Left lung (tissue), 10 donors: Measurements from ENCODE around the gene TSR3. TPM values are rescaled to one million over a fixed set of nuclear protein-coding genes. Genes with fewer than 3 reads are reported as not detected.

ENCODE experiments used
- ATAC-seq: fragments of 200-7000 bp; cut with Tn5 transposase; one replicate; pipeline ENCODE4 v1.9.1; 2020; ENCODE audit warnings: moderate library complexity
- DNase-seq, 4 donors: peaks; one replicate each; pipeline ENCODE4 v3.0.0-alpha.2; 2013 to 2020
- H3K27ac ChIP-seq, 2 donors: fragments of 200-600 bp; sonication (generic) in 1 of 2; one replicate each; pipeline versions ENCODE4 v1.5.0 to v1.8.0; 2020 to 2021
- H3K27me3 ChIP-seq, 2 donors: fragments of 200-600 bp; sonication (generic) in 1 of 2; one replicate each; pipeline versions ENCODE4 v1.5.0 to v1.8.0; 2020 to 2021
- H3K36me3 ChIP-seq, 2 donors: fragments of 200-600 bp; sonication (generic) in 1 of 2; one replicate each; pipeline versions ENCODE4 v1.5.0 to v1.8.0; 2020 to 2021
- H3K4me1 ChIP-seq, 2 donors: fragments of 200-600 bp; one replicate each; pipeline ENCODE4 v1.8.0; 2021
- H3K4me3 ChIP-seq, 2 donors: fragments of 200-600 bp; sonication (generic) in 1 of 2; one replicate each; pipeline versions ENCODE4 v1.5.0 to v1.8.0; 2020 to 2021; ENCODE audit warnings: mild to moderate bottlenecking in 1 of 2
- H3K9me3 ChIP-seq, 2 donors: fragments of 200-600 bp; sonication (generic) in 1 of 2; one replicate each; pipeline versions ENCODE4 v1.5.0 to v1.8.0; 2020 to 2021
- intact Hi-C, 2 donors: fragments of 100-400 bp; cut with DNase I; formaldehyde crosslinking; loops; one replicate each; pipeline versions ENCODE4 v1.11.2 to v1.14.2; 2022
- polyA plus RNA-seq, 6 donors: library from polyadenylated mRNA; unstranded; fragments of 120-200 nt; gene quantifications; one replicate each; pipeline ENCODE4 v1.2.1, GENCODE V29; 2013; ENCODE audit not compliant: insufficient read length in 6 of 6
- total RNA-seq, 2 donors: library from RNA; stranded (reverse); fragmentation: NEBNext Ultra II Directional; extraction: Animal tissue kit (Norgen Biotek cat#: 25700); gene quantifications; one replicate each; pipeline ENCODE4 v1.2.1, GENCODE V29; 2021
- TF ChIP-seq, protein P1 (sequence below), 2 donors: fragments of 200-600 bp; sonication (generic) in 1 of 2; IDR thresholded peaks; one replicate each; pipeline versions ENCODE4 v1.5.0 to v1.8.0; 2021; ENCODE audit warnings: antibody characterized with exemption in 2 of 2
- donor health status: DM: no; HTN: yes; CAD: no.
- donor health status: DM: no; HTN: no; CAD: no.

Gene TSR3
- total and polyA plus RNA-seq, 8 donors, result 33.6 to 57.0 (median 45.9) TPM

DNA sequence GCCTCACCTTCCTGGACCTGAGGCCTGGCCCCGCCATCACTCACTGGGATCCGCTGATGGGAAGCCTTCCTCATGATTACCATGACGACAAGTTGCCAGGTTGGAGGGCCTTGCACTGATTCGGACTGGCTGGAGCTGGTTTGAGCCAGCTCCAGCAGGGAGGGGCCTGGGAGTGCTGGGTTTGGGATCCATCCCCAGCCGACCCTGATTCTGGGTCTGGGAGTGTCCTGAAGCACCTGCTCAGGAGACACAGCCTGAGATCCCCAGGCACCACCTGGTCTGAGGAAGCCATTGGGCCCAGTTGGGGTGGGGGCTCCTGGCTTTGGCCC is 24.1 kb downstream of the TSR3 start:
- Histone ChIP-seq H3K4me3 (no peak overlapping the region), H3K9me3 (peaks cover 0 to 9% of the 10 kb centered on the region in 2 donors), H3K36me3 (peaks cover 0 to 50% of the 10 kb centered on the region in 2 donors), H3K4me1 (peaks cover 0 to 16% of the 10 kb centered on the region in 2 donors), H3K27ac (no peak overlapping the region), H3K27me3 (peaks cover 8 to 22% of the 10 kb centered on the region in 2 donors)
- TF ChIP-seq, protein P1, sequence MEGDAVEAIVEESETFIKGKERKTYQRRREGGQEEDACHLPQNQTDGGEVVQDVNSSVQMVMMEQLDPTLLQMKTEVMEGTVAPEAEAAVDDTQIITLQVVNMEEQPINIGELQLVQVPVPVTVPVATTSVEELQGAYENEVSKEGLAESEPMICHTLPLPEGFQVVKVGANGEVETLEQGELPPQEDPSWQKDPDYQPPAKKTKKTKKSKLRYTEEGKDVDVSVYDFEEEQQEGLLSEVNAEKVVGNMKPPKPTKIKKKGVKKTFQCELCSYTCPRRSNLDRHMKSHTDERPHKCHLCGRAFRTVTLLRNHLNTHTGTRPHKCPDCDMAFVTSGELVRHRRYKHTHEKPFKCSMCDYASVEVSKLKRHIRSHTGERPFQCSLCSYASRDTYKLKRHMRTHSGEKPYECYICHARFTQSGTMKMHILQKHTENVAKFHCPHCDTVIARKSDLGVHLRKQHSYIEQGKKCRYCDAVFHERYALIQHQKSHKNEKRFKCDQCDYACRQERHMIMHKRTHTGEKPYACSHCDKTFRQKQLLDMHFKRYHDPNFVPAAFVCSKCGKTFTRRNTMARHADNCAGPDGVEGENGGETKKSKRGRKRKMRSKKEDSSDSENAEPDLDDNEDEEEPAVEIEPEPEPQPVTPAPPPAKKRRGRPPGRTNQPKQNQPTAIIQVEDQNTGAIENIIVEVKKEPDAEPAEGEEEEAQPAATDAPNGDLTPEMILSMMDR (IDR thresholded peaks at IDR 0.05), result no peak
- ATAC-seq, result no peak
- intact Hi-C loops, result no loop called here
- DNase-seq, result no peak

DNA sequence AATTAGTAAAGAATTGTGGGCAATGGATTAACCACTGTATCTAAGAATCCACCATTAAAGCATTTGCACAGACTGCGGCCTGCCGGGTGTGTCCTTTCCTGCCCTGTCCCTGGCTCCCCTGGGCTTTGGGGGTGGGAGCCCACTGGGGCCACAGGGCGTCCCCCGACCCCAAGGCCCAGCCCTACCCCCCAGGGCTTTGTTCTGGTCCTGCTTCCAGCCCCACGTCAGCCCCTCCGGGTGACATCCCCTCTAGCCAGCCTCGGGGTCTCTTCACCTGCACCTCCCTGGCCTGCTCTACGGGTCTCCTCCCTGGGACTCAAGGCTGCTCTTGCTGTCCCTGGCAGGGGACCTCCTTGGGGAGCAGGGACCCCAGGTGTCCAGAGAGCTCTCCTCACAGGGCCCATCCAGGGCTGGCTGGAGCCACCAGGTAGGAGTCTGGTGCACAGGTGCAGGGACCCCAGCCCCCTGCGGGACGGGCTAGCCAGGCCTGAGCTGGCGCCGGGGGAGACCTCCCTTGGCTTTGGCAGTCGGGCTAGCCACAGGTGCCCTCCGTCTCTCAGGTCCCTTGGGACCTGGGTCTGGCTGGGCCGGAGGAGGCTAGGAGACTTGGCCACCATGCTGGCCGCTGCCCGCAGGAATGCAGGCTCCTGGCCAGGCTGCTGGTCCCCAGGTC is 24.6 kb downstream of the TSR3 start:
- ATAC-seq (no peak), DNase-seq (no peak)
- Histone ChIP-seq H3K36me3 (peaks cover 0 to 55% of the 10 kb centered on the region in 2 donors), H3K4me1 (peaks cover 0 to 11% of the 10 kb centered on the region in 2 donors), H3K9me3 (peaks cover 0 to 9% of the 10 kb centered on the region in 2 donors), H3K4me3 (no peak overlapping the region), H3K27me3 (peaks cover 3 to 17% of the 10 kb centered on the region in 2 donors), H3K27ac (no peak overlapping the region)
- TF ChIP-seq, protein P1 (IDR thresholded peaks at IDR 0.05), result no peak
- intact Hi-C loops, result no loop called here

DNA sequence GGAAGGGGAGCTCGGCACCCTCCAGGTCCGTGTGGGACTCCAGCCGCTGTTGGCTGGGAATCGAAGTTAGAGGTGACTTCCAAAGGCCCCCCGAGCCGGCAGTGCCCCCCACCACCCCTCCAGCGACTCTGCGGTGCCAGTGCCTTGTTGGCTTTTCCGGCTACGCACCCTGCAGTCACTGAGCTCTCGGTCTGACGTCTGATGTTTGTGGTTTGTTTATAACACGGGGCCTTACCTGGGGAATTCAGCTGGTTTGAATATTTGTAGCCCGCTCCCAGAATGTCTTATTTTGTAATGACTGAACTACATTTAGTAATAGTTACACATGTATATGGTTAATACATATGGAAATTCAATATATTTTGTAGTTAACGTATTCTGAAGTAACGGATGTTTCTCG is 25.3 kb downstream of the TSR3 start:
- Histone ChIP-seq H3K27me3 (peaks cover 0 to 10% of the 10 kb centered on the region in 2 donors), H3K9me3 (peaks cover 0 to 9% of the 10 kb centered on the region in 2 donors), H3K36me3 (peaks cover 0 to 61% of the 10 kb centered on the region in 2 donors), H3K4me1 (peaks cover 0 to 5% of the 10 kb centered on the region in 2 donors), H3K27ac (no peak overlapping the region), H3K4me3 (no peak overlapping the region)
- no peak for DNase-seq
- intact Hi-C loops, result no loop called here
- no peak for ATAC-seq
- TF ChIP-seq, protein P1 (IDR thresholded peaks at IDR 0.05), result no peak

DNA sequence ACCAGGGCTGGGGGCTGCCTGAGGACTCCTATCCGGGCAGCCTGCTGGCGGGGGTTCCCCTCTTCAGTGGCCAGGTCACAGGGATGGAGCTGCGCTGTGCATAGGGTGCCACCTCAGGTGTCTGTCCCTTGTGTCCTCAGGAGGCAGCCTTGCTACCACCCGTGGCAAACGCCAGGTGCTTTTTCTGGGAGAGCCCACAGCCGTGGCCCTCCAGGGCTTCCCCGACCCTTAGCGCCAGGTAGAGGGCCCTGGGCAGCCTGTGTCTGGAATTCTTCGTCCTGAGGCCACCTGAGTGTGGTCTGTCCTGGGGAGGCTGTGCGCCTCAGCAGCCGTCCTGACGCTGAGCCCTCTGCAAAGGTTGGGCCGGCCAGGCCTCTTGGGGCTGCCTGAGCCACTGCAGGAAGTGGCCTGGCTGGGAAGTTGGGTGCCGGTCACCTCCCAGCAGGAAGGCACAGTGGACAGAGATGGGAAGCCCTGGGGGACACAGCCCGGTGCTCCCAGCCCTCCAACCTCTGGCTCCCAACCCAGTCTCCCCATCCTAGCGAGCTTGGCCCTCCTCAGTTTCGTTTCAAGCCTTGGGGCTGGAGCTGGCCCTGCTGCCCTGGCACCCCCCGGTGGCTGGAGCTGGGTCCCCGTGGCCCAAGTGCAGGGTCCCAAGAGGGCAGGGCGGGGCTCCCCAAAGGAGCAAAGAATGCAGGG is 25.9 kb downstream of the TSR3 start:
- ATAC-seq, result no peak
- intact Hi-C loops, result no loop called here
- no peak for DNase-seq

DNA sequence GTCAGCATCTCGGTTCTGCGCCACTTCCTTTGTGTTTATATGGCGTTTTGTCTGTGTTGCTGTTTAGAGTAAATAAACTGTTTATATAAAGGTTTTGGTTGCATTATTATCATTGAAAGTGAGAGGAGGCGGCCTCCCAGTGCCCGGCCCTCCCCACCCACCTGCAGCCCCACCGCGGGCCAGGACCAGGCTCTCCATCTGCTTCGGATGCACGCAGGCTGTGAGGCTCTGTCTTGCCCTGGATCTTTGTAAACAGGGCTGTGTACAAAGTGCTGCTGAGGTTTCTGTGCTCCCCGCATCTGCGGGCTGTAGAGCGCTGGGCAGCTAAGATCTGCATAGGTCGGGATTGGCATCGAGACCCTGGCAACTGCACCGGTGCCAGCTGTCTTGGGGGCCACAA is 26.4 kb downstream of the TSR3 start:
- no peak for DNase-seq
- no peaks in the 10 kb centered on the region for H3K4me1 ChIP-seq
- H3K4me3 ChIP-seq, result no peak overlapping the region
- intact Hi-C loops, result no loop called here
- peaks cover 0 to 3% of the 10 kb centered on the region in 2 donors for H3K9me3 ChIP-seq
- TF ChIP-seq, protein P1 (IDR thresholded peaks at IDR 0.05), result no peak
- H3K27me3 ChIP-seq, result no peaks in the 10 kb centered on the region
- ATAC-seq, result no peak
- H3K36me3 ChIP-seq, result peaks cover 0 to 73% of the 10 kb centered on the region in 2 donors
- H3K27ac ChIP-seq, result no peak overlapping the region

More for the DNA sequence above, 25.9 kb downstream of the TSR3 start:
- H3K36me3 ChIP-seq, result peaks cover 0 to 67% of the 10 kb centered on the region in 2 donors
- H3K27me3 ChIP-seq, result peaks cover 0 to 5% of the 10 kb centered on the region in 2 donors
- TF ChIP-seq, protein P1 (IDR thresholded peaks at IDR 0.05), result no peak
- H3K4me1 ChIP-seq, result no peaks in the 10 kb centered on the region
- peaks cover 0 to 8% of the 10 kb centered on the region in 2 donors for H3K9me3 ChIP-seq
- H3K27ac ChIP-seq, result no peak overlapping the region
- H3K4me3 ChIP-seq, result no peak overlapping the region
